Stimulated activated CD4-positive, alpha-beta T cell treated with anti-CD3 and anti-CD28 coated beads, Interleukin-1b, Interleukin-23, amount 100 ng/mL, for 1 hour (primary cell): ENCODE results near the gene POU2F3.

ENCODE experiments used
- DNase-seq, 2 donors: peaks; one replicate each; pipeline ENCODE4 v3.0.0-alpha.2; 2020; ENCODE audit warnings: low read depth in 2 of 2

The POU2F3 gene

DNA sequence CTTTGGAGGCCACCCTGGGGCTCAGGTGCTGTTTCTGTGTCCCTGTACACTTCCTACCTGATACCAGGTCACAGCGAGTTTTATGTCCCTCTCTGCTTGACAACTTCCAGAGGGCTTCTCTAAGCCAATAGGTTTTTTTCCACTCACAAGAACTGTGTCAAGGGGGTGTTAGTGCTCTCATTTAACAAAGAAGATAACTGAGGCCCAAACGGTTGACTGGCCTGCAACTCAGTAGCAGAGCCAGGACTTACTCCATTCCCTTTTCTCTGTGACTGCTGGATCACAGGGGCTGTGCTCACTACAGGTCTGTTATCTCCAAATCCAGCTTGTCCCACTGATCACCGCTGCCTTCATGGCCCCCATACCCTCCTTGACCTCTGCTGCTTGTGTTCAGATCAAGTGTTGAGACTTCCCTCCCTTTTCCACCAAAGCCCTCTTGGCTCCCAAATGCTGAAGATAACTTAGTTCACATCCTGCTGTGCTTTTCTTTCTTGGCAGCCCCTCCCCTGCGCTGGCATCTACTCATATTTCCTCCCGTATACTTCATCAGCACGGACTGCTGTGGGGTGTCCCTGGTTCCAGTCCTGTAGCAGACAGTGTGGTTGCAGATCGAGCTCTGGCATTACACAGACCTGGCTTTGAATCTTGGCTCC lies 41.3 kb downstream of the POU2F3 start:
- DNase-seq, result no peak

DNA sequence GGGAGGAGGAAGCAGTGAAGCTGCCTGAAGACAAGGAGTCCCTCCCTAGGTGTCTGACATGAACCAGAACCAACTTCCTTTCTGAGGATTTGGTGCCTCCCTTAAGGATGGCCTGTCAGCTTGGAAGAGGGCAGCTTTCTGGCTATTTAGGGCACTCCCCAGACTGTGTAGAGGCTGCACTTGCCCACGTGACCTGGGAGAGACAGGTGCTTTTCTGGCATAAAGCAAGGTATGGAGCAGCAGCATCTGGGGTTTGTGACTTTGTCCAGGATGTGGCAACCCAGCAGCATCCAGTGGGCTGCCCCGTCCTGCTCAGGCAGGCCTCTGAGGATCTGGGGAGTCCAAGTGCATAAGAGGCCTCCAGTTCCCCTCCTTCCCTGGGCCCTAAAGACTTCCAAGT lies 43.2 kb downstream of the POU2F3 start:
- DNase-seq, result no peak

GRCh38 chr11:120284272-120284671 lies 44.3 kb downstream of the POU2F3 start:
- no peak for DNase-seq

GRCh38 chr11:120285256-120285655 lies 45.3 kb downstream of the POU2F3 start:
- no peak for DNase-seq

DNA sequence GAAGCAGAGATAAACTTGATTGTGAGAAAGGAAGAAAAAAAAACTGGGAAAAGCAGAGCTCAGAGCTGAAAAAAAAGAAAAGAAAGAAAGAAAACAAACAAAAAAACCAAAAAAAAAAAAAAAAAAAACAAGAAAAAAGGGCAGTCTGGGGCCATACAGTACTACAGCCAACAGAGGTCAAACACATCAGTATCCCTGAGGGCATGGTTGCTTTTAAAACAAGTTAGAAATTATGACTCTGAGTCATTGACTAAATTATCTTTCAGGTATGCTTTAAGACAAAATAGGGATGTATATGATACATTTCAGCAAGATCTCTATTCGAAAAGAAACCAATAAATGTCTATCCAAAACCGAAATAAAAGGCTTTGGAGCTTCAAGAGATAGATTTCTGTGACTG lies 48.1 kb downstream of the POU2F3 start:
- DNase-seq, result no peak

DNA sequence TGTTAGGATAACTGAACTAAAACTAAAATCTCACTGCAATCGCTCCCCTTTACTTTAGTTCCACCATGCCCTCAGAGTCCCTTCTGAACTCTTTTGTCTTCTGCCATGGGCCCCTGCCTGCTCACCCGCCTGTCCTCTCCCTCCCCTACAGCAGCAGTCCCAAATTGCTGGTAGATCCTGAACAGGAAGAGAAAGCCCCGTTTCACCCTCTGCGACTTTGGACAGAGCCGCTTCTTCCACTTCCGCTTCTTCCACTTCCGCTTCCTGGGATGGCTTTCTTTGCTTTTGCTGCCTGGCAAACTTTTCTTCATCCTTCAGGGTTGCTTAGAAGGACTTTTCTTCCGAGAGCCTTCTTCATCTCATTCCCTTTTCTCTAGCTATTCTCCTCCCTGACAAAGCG lies 49.5 kb downstream of the POU2F3 start:
- DNase-seq, result no peak

GRCh38 chr11:120290956-120291355 lies 51.0 kb downstream of the POU2F3 start:
- no peak for DNase-seq

GRCh38 chr11:120293038-120293800 lies 53.3 kb downstream of the POU2F3 start:
- no peak for DNase-seq

- DNase-seq, result no peak
These were observed 54.2 kb downstream of the POU2F3 start for GRCh38 chr11:120294096-120294495.

DNA sequence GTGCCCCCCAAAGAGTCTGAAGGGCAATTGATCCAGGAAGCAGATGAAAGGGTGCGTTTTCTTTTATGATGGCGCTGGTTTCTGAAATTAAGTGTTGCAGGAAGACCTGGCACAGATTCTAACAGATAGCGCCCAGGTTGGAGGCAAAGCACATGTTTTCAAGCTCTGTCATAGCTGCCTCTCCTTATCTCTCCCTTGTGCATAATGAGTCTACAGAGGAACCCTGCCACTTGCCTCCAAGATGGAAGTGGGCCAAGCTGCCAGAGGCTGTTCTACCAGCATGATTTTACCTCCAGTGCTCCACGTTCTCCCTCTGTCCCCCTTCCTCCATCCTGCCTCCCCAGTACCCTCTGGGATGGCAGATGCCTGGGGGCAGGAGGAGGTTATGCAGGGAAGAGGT lies 55.2 kb downstream of the POU2F3 start:
- no peak for DNase-seq

- DNase-seq, result no peak
These were observed 56.6 kb downstream of the POU2F3 start for GRCh38 chr11:120296554-120296953.

- no peak for DNase-seq
These were observed 58.5 kb downstream of the POU2F3 start for GRCh38 chr11:120298461-120298860.

DNA sequence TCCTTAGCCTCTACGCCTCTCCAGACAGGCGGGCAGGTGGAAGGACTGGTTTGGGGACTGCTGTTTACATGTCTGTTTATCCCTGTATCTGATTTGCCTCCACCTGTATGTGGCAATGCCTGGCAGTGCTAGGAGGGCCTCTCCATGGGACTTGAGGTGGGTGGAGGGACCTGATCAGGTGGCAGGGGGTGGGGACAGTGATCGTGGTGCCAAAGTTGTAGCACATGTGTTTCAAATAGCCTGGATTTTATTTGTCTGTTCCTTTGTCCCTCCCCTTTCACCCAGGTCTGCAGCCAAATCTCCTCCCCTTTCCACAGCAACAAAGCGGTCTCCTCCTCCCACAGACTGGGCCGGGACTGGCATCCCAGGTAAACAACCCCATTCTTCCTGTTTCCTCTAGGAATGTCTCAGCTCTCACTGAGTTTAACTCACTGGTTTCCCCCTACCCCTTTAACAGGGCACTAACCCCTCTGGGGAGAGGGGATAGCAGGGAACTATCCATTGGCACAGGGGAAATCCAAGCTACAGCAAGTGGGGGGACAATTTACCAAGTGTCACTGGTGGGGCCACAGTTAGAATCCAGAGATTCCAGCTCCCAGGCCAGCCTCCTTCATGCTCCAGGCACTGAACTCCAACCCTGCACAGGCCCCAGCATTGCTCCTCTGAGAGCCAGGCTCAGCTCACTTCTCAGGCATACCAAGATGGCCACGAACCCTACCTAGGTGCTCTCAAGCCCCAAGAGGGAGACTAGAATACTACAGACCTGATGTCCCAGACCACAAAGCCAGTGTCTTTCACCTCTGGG lies 62.3 kb downstream of the POU2F3 start:
- no peak for DNase-seq

DNA sequence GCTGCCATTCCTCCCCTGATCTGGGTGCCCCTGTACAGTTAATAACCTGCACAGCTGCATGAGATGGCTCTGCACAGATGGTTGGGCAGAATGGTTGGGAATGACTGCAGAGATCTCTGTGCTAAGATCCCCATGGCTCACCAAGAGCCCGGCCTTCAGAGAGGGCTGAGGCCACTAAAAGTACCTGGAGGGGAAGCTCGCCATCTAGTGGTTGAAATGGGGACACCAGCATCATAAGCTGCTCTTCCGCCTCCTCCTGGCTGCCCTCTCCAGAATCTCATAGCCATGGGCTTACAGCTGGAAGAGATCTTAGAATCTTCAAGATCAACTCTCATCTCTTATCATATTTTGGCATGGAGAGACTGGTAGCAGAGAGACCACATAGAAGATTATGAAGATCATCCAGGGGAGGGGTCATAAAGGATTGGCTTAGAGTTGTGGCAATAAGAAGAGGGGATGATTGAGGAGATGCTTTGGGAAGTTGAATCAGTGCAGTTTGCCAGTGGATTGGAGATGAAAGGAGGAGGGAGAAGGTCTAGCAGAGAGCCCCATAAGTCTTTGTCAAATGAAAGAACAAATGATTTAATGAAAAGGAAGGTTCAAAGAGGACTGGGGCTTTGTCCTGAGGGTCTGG lies 63.2 kb downstream of the POU2F3 start:
- DNase-seq, result peak; percentile 7 to 17

DNA sequence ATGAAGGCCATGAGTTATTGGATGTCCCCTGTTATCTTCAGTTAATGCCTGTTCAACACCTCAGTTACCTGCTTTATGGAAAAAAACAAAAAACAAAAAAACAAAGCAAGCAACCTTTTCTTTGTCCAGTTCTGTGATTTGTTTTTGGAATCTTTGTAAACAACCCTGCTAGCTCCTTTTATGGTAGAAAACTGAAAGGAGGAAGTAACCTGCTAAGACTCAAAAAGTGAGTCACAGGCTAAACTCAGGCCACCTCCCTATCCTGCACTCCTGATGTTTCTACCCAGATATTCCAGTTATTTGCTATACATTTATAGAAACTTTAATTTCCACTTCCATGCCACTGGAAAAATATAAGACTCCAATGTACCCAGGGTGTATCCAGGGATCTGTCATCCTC lies 64.6 kb downstream of the POU2F3 start:
- no peak for DNase-seq

- DNase-seq, result no peak
These were observed 65.3 kb downstream of the POU2F3 start for GRCh38 chr11:120305286-120305685.

DNA sequence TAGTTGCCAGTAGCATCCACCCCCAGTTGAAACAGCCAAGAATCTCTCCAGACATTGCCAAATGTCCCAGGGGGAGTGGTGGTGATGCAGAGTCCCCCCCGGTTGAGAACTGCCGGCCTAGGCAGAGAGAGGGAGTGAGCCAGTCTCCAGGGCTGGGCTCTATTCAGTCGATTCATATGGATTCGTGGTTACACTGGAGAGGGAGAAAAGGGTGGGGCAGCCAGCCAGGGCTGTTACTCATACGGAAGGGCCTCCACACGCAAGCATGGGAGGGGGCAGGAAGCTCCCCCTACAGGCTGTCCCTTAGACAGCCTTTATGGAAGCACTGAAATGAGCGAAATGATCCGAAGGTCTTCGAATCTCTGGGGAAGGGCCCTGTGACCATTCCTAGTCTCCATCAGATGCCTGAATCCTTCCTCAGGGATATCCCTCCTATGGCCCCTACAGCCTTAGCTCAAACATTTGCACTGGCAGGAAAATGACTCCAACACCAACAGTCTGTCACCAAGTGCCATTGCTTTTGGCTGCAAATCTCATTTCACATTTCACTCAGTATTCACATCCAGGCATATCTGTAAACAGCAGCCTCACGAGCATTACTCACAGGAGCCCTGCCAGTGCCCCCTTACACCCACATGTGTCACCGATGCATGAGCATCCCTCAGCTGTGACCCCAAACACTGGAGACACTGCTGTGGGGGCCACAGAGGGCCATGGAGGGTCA lies 66.7 kb downstream of the POU2F3 start:
- no peak for DNase-seq

GRCh38 chr11:120307476-120307875 lies 67.5 kb downstream of the POU2F3 start:
- DNase-seq, result no peak

GRCh38 chr11:120308081-120308480 lies 68.1 kb downstream of the POU2F3 start:
- DNase-seq, result no peak

GRCh38 chr11:120310870-120311269 lies 70.9 kb downstream of the POU2F3 start:
- DNase-seq, result no peak

DNA sequence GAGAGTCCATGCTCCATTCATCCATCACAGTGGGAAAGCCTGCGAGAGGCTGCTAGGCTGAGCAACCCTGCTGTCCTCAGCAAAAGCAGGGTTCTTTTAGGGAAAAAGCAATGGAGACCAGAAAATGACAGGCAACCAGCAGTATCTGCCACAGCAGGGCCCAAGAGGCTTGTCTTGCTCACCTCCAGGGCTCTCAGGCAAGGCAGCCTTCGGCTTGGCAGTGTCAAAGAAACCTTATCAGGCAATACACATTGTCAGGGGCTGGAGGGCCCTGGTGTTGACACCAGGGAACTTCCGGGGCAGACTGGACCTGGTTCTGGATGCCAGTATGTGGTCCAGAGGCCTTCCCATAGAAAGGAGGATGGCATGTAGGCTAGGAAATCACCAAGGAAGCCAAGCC lies 74.9 kb downstream of the POU2F3 start:
- DNase-seq, result no peak
